Measurements from ENCODE around the gene POLE.

The POLE gene

GRCh38 chr12:132578118-132578517, 109.0 kb downstream of the POLE start:
- H3K27ac Mint-ChIP-seq, result no peak overlapping the region
- H3K9me3 Mint-ChIP-seq, result no peaks in the 10 kb centered on the region
- H3K4me3 Mint-ChIP-seq, result no peak overlapping the region
- H3K27me3 Mint-ChIP-seq, result no peaks in the 10 kb centered on the region
- ATAC-seq, result no peak
- no peaks in the 10 kb centered on the region for H3K36me3 Mint-ChIP-seq (ENCODE audit: low read depth)
- DNase-seq, result no peak
- no peaks in the 10 kb centered on the region for H3K4me1 Mint-ChIP-seq

- Mint-ChIP-seq H3K27me3 (no peaks in the 10 kb centered on the region), H3K36me3 (ENCODE audit: low read depth) (no peaks in the 10 kb centered on the region), H3K4me3 (no peak overlapping the region), H3K4me1 (no peaks in the 10 kb centered on the region), H3K27ac (no peak overlapping the region), H3K9me3 (no peaks in the 10 kb centered on the region)
- ATAC-seq, result no peak
- no peak for DNase-seq
Measured at GRCh38 chr12:132577191-132577920, 109.8 kb downstream of the POLE start.

- Mint-ChIP-seq H3K36me3 (ENCODE audit: low read depth) (no peaks in the 10 kb centered on the region), H3K27ac (no peak overlapping the region), H3K4me1 (no peaks in the 10 kb centered on the region), H3K9me3 (no peaks in the 10 kb centered on the region), H3K4me3 (no peak overlapping the region), H3K27me3 (no peaks in the 10 kb centered on the region)
- ATAC-seq (no peak), DNase-seq (no peak)
Measured at GRCh38 chr12:132576701-132577100, 110.4 kb downstream of the POLE start.

GRCh38 chr12:132575661-132576060, 111.5 kb downstream of the POLE start:
- ATAC-seq (no peak), DNase-seq (no peak)
- H3K36me3 Mint-ChIP-seq (ENCODE audit: low read depth), result peaks cover 2% of the 10 kb centered on the region
- no peaks in the 10 kb centered on the region for H3K4me1 Mint-ChIP-seq
- no peaks in the 10 kb centered on the region for H3K27me3 Mint-ChIP-seq
- H3K27ac Mint-ChIP-seq, result no peak overlapping the region
- H3K9me3 Mint-ChIP-seq, result no peaks in the 10 kb centered on the region
- H3K4me3 Mint-ChIP-seq, result no peak overlapping the region

- Mint-ChIP-seq H3K4me3 (no peak overlapping the region), H3K27ac (no peak overlapping the region), H3K36me3 (ENCODE audit: low read depth) (peaks cover 2% of the 10 kb centered on the region)
Measured at GRCh38 chr12:132574271-132574996, 112.7 kb downstream of the POLE start.

More at GRCh38 chr12:132574271-132574996, 112.7 kb downstream of the POLE start:
- no peaks in the 10 kb centered on the region for H3K4me1 Mint-ChIP-seq
- H3K27me3 Mint-ChIP-seq, result no peaks in the 10 kb centered on the region
- no peak for DNase-seq
- no peaks in the 10 kb centered on the region for H3K9me3 Mint-ChIP-seq
- no peak for ATAC-seq
